ENCODE measurements around the gene TLK1. TPM values are rescaled to one million over a fixed set of nuclear protein-coding genes. Genes with fewer than 3 reads are reported as not detected.
"Not testable (repeated sequence)": the region's sequence is repeated elsewhere in the genome, so short reads cannot be mapped to it uniquely, and the experiment has no call there.

TLK1 gene
- total RNA-seq, 4 donors from 2014 or later = 41.0 to 57.6 (median 51.6) TPM

GRCh38 chr2:171165967-171166327 lies 5.3 kb upstream of the TLK1 start:
- H3K4me3 ChIP-seq (replicated peaks in 1 of 3) = no peak overlapping the region
- intact Hi-C loops (cut with DNase I) = loop anchor here (10.0 kb wide), 1 partner anchor 249 kb away; no protein-coding TSS in a partner anchor
- no peaks in the 10 kb centered on the region for H3K9me3 ChIP-seq
- H3K4me1 ChIP-seq = no peaks in the 10 kb centered on the region
- TF ChIP-seq CTCF (IDR thresholded peaks at IDR 0.05) = no peak
- TF ChIP-seq POLR2A (IDR thresholded peaks at IDR 0.05) = no peak
- H3K27ac ChIP-seq = no peak overlapping the region
- DNase-seq = no peak
- no peaks in the 10 kb centered on the region for H3K27me3 ChIP-seq
- 90 to 91% methylated on average over 1 of the region's 1 CpG for WGBS, 2 donors
- H3K36me3 ChIP-seq = no peaks in the 10 kb centered on the region

- Histone ChIP-seq H3K36me3 (no peaks in the 10 kb centered on the region), H3K9me3 (no peaks in the 10 kb centered on the region), H3K4me3 (replicated peaks in 1 of 3) (no peak overlapping the region), H3K27me3 (no peaks in the 10 kb centered on the region), H3K4me1 (peaks cover 0 to 8% of the 10 kb centered on the region in 2 donors), H3K27ac (no peak overlapping the region)
- WGBS, 2 donors = 86 to 88% methylated on average over 4 of the region's 4 CpGs
- DNase-seq = no peak
- intact Hi-C loops (cut with DNase I) = loop anchor here (5.0 to 10.0 kb wide), 2 partner anchors 196 to 252 kb away; no protein-coding TSS in a partner anchor
- TF ChIP-seq POLR2A (IDR thresholded peaks at IDR 0.05) = no peak
- no peak for TF ChIP-seq CTCF (IDR thresholded peaks at IDR 0.05)
These were observed 2.6 kb upstream of the TLK1 start for GRCh38 chr2:171163261-171163660.

- not testable (repeated sequence) for H3K4me3 ChIP-seq (replicated peaks in 1 of 3); H3K27me3 ChIP-seq; H3K27ac ChIP-seq; DNase-seq; H3K4me1 ChIP-seq; H3K36me3 ChIP-seq; H3K9me3 ChIP-seq
- intact Hi-C loops (cut with DNase I) = loop anchor here (5.0 to 10.0 kb wide), 2 partner anchors 195 to 252 kb away; no protein-coding TSS in a partner anchor
- WGBS, 2 donors = 92 to 94% methylated on average over 9 of the region's 9 CpGs
These were observed 2.0 kb upstream of the TLK1 start for GRCh38 chr2:171162522-171163197.

GRCh38 chr2:171160956-171161740 lies 455 bp upstream of the TLK1 start:
- TF ChIP-seq POLR2A (IDR thresholded peaks at IDR 0.05) = no peak
- TF ChIP-seq CTCF (IDR thresholded peaks at IDR 0.05) = no peak
- H3K36me3 ChIP-seq = no peaks in the 10 kb centered on the region
- peak overlapping the region; percentile 37 to 94 (median 66) for H3K4me3 ChIP-seq (replicated peaks in 1 of 3)
- H3K9me3 ChIP-seq = no peaks in the 10 kb centered on the region
- DNase-seq = peak; percentile 79 to 80
- H3K4me1 ChIP-seq = peaks cover 0 to 8% of the 10 kb centered on the region in 2 donors
- H3K27ac ChIP-seq = peak overlapping the region; percentile 86 to 98 (median 96)
- 3% methylated on average over 12 to 17 of the region's 65 CpGs for WGBS, 2 donors
- intact Hi-C loops (cut with DNase I) = loop anchor here (5.0 to 10.0 kb wide), 2 partner anchors 194 to 254 kb away; no protein-coding TSS in a partner anchor
- H3K27me3 ChIP-seq = no peaks in the 10 kb centered on the region

GRCh38 chr2:171159372-171160118 lies 1.1 kb downstream of the TLK1 start:
- Histone ChIP-seq H3K36me3 (no peaks in the 10 kb centered on the region), H3K4me3 (replicated peaks in 1 of 3) (peak overlapping the region in 2 of 3 donors; percentile 66 to 94), H3K27ac (peak overlapping the region; percentile 86 to 98 (median 96)), H3K9me3 (no peaks in the 10 kb centered on the region), H3K4me1 (peaks cover 8 to 9% of the 10 kb centered on the region in 2 donors), H3K27me3 (no peaks in the 10 kb centered on the region)
- DNase-seq = peak; percentile 55 to 60
- WGBS, 2 donors = 0% methylated on average over 25 to 26 of the region's 38 CpGs
- intact Hi-C loops (cut with DNase I) = loop anchor here (5.0 to 10.0 kb wide), 2 partner anchors 192 to 255 kb away; no protein-coding TSS in a partner anchor
- TF ChIP-seq CTCF (IDR thresholded peaks at IDR 0.05) (peak in 5 of 6 experiments; percentile 14 to 67 (median 60)), POLR2A (IDR thresholded peaks at IDR 0.05) (peak in 1 of 2 donors; percentile 48)

Data from thyroid gland (tissue), 4 donors.